ENCODE results near the gene EEFSEC.

GRCh38 chr3:128236657-128237056 lies 83.4 kb downstream of the EEFSEC start:
- TF ChIP-seq CTCF (IDR thresholded peaks at IDR 0.05) (no peak), EP300 (IDR thresholded peaks at IDR 0.05) (no peak), POLR2AphosphoS5 (IDR thresholded peaks at IDR 0.05) (no peak)
